HL-60 (cell line): ENCODE measurements around the gene ZNF460.

Experiments used
- DNase-seq, 2 experiments: peaks; one replicate each; pipeline ENCODE4 v3.0.0-alpha.2; 2010 to 2020; ENCODE audit warnings: low read depth in 1 of 2, low spot score in 1 of 2
- H3K27ac ChIP-seq: fragments of 250-450 bp; sonication (Bioruptor Pico); replicated peaks from 2 replicates; pipeline ENCODE4 v1.5.1; 2020; ENCODE audit warnings: mild to moderate bottlenecking, moderate library complexity
- H3K27me3 ChIP-seq: fragments of 250-450 bp; sonication (Bioruptor Pico); 2 replicates; pipeline ENCODE4 v1.5.1; 2021; ENCODE audit warnings: mild to moderate bottlenecking, moderate library complexity; ENCODE audit not compliant: insufficient read depth, poor library complexity, severe bottlenecking
- H3K4me3 ChIP-seq: replicated peaks from 2 replicates; pipeline ENCODE4 v1.5.1; 2011; ENCODE audit warnings: mild to moderate bottlenecking, control low read depth, low read length; ENCODE audit not compliant: insufficient read depth
- CTCF ChIP-seq: IDR thresholded peaks from one replicate; pipeline ENCODE4 v1.5.1; 2011; ENCODE audit warnings: low read length, control low read depth, inconsistent platforms; ENCODE audit not compliant: insufficient read depth
- GABPA ChIP-seq: IDR thresholded peaks from 2 replicates; pipeline ENCODE4 v1.6.1; 2012; ENCODE audit warnings: low read depth
- POLR2AphosphoS5 ChIP-seq: IDR thresholded peaks from 2 replicates; pipeline ENCODE4 v1.6.1; 2012; ENCODE audit warnings: low read depth
- SPI1 ChIP-seq: IDR thresholded peaks from 2 replicates; pipeline ENCODE4 v1.6.1; 2012; ENCODE audit warnings: low read depth, mild to moderate bottlenecking, borderline replicate concordance
- TF ChIP-seq, protein P1 (sequence below): IDR thresholded peaks from 2 replicates; pipeline ENCODE4 v1.6.1; 2012; ENCODE audit warnings: low read depth; ENCODE audit not compliant: insufficient replicate concordance

ZNF460 gene

GRCh38 chr19:57302727-57303401, 22.6 kb downstream of the ZNF460 start:
- Histone ChIP-seq H3K4me3 (no peak overlapping the region), H3K27ac (no peak overlapping the region), H3K27me3 (no peaks in the 10 kb centered on the region)
- TF ChIP-seq POLR2AphosphoS5: no peak
- no peak for TF ChIP-seq SPI1
- TF ChIP-seq GABPA: no peak
- TF ChIP-seq, protein P1, sequence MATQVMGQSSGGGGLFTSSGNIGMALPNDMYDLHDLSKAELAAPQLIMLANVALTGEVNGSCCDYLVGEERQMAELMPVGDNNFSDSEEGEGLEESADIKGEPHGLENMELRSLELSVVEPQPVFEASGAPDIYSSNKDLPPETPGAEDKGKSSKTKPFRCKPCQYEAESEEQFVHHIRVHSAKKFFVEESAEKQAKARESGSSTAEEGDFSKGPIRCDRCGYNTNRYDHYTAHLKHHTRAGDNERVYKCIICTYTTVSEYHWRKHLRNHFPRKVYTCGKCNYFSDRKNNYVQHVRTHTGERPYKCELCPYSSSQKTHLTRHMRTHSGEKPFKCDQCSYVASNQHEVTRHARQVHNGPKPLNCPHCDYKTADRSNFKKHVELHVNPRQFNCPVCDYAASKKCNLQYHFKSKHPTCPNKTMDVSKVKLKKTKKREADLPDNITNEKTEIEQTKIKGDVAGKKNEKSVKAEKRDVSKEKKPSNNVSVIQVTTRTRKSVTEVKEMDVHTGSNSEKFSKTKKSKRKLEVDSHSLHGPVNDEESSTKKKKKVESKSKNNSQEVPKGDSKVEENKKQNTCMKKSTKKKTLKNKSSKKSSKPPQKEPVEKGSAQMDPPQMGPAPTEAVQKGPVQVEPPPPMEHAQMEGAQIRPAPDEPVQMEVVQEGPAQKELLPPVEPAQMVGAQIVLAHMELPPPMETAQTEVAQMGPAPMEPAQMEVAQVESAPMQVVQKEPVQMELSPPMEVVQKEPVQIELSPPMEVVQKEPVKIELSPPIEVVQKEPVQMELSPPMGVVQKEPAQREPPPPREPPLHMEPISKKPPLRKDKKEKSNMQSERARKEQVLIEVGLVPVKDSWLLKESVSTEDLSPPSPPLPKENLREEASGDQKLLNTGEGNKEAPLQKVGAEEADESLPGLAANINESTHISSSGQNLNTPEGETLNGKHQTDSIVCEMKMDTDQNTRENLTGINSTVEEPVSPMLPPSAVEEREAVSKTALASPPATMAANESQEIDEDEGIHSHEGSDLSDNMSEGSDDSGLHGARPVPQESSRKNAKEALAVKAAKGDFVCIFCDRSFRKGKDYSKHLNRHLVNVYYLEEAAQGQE: no peak
- TF ChIP-seq CTCF: no peak
- no peak for DNase-seq

DNA sequence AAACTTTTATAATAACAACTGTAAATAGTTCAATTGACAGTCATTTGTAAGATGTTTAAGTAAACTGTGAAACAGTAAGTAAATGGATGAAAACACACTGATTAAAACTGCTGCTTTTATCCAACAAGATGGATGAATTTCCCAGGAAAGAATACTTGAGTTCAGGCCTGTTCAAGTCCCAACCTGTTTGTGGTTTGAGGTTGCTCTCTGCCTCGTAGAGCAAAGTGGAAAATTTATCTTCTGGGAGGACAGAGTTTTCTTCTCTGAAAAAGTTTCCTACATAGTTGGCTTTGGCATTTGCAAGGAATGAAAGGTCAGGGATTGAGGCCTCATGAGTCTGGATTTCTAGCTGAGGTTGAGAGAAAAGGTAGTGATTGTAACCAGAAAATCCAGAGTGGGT, 24.8 kb downstream of the ZNF460 start:
- no peaks in the 10 kb centered on the region for H3K27me3 ChIP-seq
- TF ChIP-seq, protein P1: no peak
- TF ChIP-seq SPI1 (no peak), POLR2AphosphoS5 (no peak), GABPA (no peak), CTCF (no peak)

GRCh38 chr19:57308514-57308913, 28.2 kb downstream of the ZNF460 start:
- H3K27ac ChIP-seq: no peak overlapping the region
- no peaks in the 10 kb centered on the region for H3K27me3 ChIP-seq
- no peak overlapping the region for H3K4me3 ChIP-seq

More for the DNA sequence above, 24.8 kb downstream of the ZNF460 start:
- DNase-seq: no peak
- no peak overlapping the region for H3K4me3 ChIP-seq
- no peak overlapping the region for H3K27ac ChIP-seq

More at GRCh38 chr19:57308514-57308913, 28.2 kb downstream of the ZNF460 start:
- TF ChIP-seq SPI1 (no peak), CTCF (no peak), POLR2AphosphoS5 (no peak), GABPA (no peak)
- TF ChIP-seq, protein P1: no peak
- no peak for DNase-seq
